T-cell (primary cell): ENCODE data around the gene NOD2. TPM values are rescaled to one million over a fixed set of nuclear protein-coding genes. Genes with fewer than 3 reads are reported as not detected.

Experiments used
- ATAC-seq, 4 experiments: fragments of 200-7000 bp in 3 of 4; fragments of 150-1000 bp in 1 of 4; cut with Tn5 transposase; replicated peaks in 1 of 4; 1 replicate in 3 of 4; 2 replicates in 1 of 4; pipeline ENCODE4 v1.10.0; 2021; ENCODE audit warnings: moderate library complexity in 3 of 4, mild to moderate bottlenecking in 2 of 4, moderate number of reproducible peaks in 1 of 4
- CTCF ChIA-PET, 2 donors: fragments of 300-600 bp; sonication (Branson Sonifier 250); formaldehyde crosslinking; loops; one replicate each; lab custom pipeline; 2022; ENCODE audit warnings: antibody characterized with exemption in 2 of 2; lab: Charles Lee
- POLR2A ChIA-PET, 2 donors: fragments of 300-600 bp; sonication (Branson Sonifier 250); formaldehyde crosslinking; loops; one replicate each; lab custom pipeline; 2022; ENCODE audit warnings: antibody characterized with exemption in 2 of 2; lab: Charles Lee
- DNase-seq, 35 experiments: peaks; one replicate each; pipeline versions ENCODE4 v3.0.0 to v3.0.0-alpha.2; 2013 to 2023
- H3K27ac ChIP-seq: one replicate; pipeline ENCODE4 v1.5.1; 2013; ENCODE audit warnings: low read length
- H3K27me3 ChIP-seq, 2 experiments: replicated peaks in 1 of 2; 1 replicate in 1 of 2; 2 replicates in 1 of 2; pipeline versions ENCODE4 v1.6.1 to v1.7.0; 2013; ENCODE audit warnings: low read length in 1 of 2, mixed read lengths in 1 of 2; ENCODE audit not compliant: control insufficient read depth in 2 of 2, insufficient read depth in 2 of 2; ENCODE audit errors: extremely low read depth in 1 of 2
- H3K36me3 ChIP-seq, 2 donors: 1 replicate in 1 of 2; 2 replicates in 1 of 2; pipeline versions ENCODE4 v1.6.1 to v1.7.0; 2013; ENCODE audit warnings: low read length in 1 of 2; ENCODE audit not compliant: control insufficient read depth in 2 of 2, insufficient read depth in 1 of 2; ENCODE audit errors: extremely low read depth in 1 of 2
- H3K4me1 ChIP-seq, 2 experiments: 1 replicate in 1 of 2; 2 replicates in 1 of 2; pipeline versions ENCODE4 v1.6.1 to v1.7.0; 2013; ENCODE audit warnings: low read length in 2 of 2, mixed read lengths in 1 of 2; ENCODE audit not compliant: insufficient read depth in 2 of 2, control insufficient read depth in 1 of 2; ENCODE audit errors: extremely low read depth in 1 of 2
- H3K4me3 ChIP-seq, 2 donors: 1 replicate in 1 of 2; 2 replicates in 1 of 2; pipeline versions ENCODE4 v1.5.1 to v1.7.0; 2013; ENCODE audit warnings: mild to moderate bottlenecking in 2 of 2, low read length in 1 of 2, moderate library complexity in 1 of 2; ENCODE audit not compliant: control insufficient read depth in 1 of 2; ENCODE audit errors: extremely low read depth in 1 of 2
- H3K9me3 ChIP-seq: 2 replicates; pipeline ENCODE4 v1.7.0; 2013
- H3K27ac Mint-ChIP-seq, 2 donors: one replicate each; pipeline ENCODE4 v1.8.0; 2020 to 2021; ENCODE audit warnings: mild to moderate bottlenecking in 2 of 2, mixed read lengths in 2 of 2
- H3K27me3 Mint-ChIP-seq, 2 donors: one replicate each; pipeline ENCODE4 v1.8.0; 2021 to 2022; ENCODE audit warnings: mixed read lengths in 2 of 2
- H3K36me3 Mint-ChIP-seq: one replicate; pipeline ENCODE4 v1.8.0; 2021; ENCODE audit warnings: mixed read lengths
- H3K4me1 Mint-ChIP-seq, 3 donors: one replicate each; pipeline ENCODE4 v1.8.0; 2020 to 2022; ENCODE audit warnings: mixed read lengths in 3 of 3, mild to moderate bottlenecking in 1 of 3
- H3K4me3 Mint-ChIP-seq, 3 donors: one replicate each; pipeline ENCODE4 v1.8.0; 2020 to 2022; ENCODE audit warnings: mild to moderate bottlenecking in 3 of 3, mixed read lengths in 3 of 3, moderate library complexity in 3 of 3
- H3K9me3 Mint-ChIP-seq, 3 donors: one replicate each; pipeline ENCODE4 v1.8.0; 2020 to 2022; ENCODE audit warnings: mixed read lengths in 3 of 3
- WGBS: methylation state at CpG from one replicate; pipeline ENCODE4 v1.1.5; 2013; ENCODE audit warnings: missing lambda C conversion rate; ENCODE audit not compliant: insufficient coverage; 5-methylcytosine and 5-hydroxymethylcytosine counted together
- total RNA-seq, 35 experiments: library from RNA in 6 of 35; stranded (reverse) in 6 of 35; fragments of 120-200 nt in 1 of 35; gene quantifications; one replicate each; pipeline versions ENCODE4 v1.2.1 to v1.2.4 and lab custom pipeline; 2013 to 2026

Gene NOD2
- total RNA-seq, 5 donors from 2014 or later (not counting 1 experiment from before 2014, with no cell fraction given): 2.4 to 7.6 (median 3.1) TPM

- H3K27me3 Mint-ChIP-seq: no peaks in the 10 kb centered on the region
- POLR2A ChIA-PET: interaction anchor here in 1 of 2 donors (0.6 to 1.1 kb wide), 2 partner anchors 10 to 42 kb away, joined by 3 read pairs; no protein-coding TSS in a partner anchor
- no peaks in the 10 kb centered on the region for H3K9me3 ChIP-seq
- peak overlapping the region in 1 of 2 donors; percentile 8 for H3K4me3 ChIP-seq
- 67% methylated on average over 1 of the region's 6 CpGs for WGBS
- peak overlapping the region; percentile 42 for H3K27ac ChIP-seq
- H3K9me3 Mint-ChIP-seq: no peaks in the 10 kb centered on the region
- peak overlapping the region; percentile 85 to 91 for H3K27ac Mint-ChIP-seq
- peaks cover 19 to 35% (median 26%) of the 10 kb centered on the region in 3 donors for H3K4me1 Mint-ChIP-seq
- H3K4me1 ChIP-seq: peaks cover 14 to 17% of the 10 kb centered on the region in 2 experiments
- peak overlapping the region in 1 of 3 donors; percentile 38 for H3K4me3 Mint-ChIP-seq
- H3K36me3 ChIP-seq: no peaks in the 10 kb centered on the region
- DNase-seq: peak in 14 of 35 experiments; percentile 16 to 44 (median 24)
- peaks cover 19% of the 10 kb centered on the region for H3K36me3 Mint-ChIP-seq
- ATAC-seq: peak; percentile 84 to 93 (median 89)
- CTCF ChIA-PET: interaction anchor here in 1 of 2 donors (0.9 kb wide), 1 partner anchor 565 kb away, joined by 3 read pairs; no protein-coding TSS in a partner anchor
- no peaks in the 10 kb centered on the region for H3K27me3 ChIP-seq
These were observed 38.0 kb downstream of the NOD2 start for GRCh38 chr16:50731130-50731988.

GRCh38 chr16:50731989-50732832 is 38.8 kb downstream of the NOD2 start:
- ChIA-PET CTCF (interaction anchor here in 1 of 2 donors (0.9 kb wide), 1 partner anchor 566 kb away, joined by 3 read pairs; no protein-coding TSS in a partner anchor), POLR2A (interaction anchor here in 1 of 2 donors (0.7 kb wide), 1 partner anchor 399 kb away, joined by 3 read pairs; no protein-coding TSS in a partner anchor)
- peaks cover 19% of the 10 kb centered on the region for H3K36me3 Mint-ChIP-seq
- 97% methylated on average over 7 of the region's 10 CpGs for WGBS
- H3K27ac ChIP-seq: peak overlapping the region; percentile 42
- H3K4me1 Mint-ChIP-seq: peaks cover 19 to 35% (median 30%) of the 10 kb centered on the region in 3 donors
- H3K36me3 ChIP-seq: no peaks in the 10 kb centered on the region
- DNase-seq (no peak), ATAC-seq (no peak)
- H3K9me3 Mint-ChIP-seq: no peaks in the 10 kb centered on the region
- peak overlapping the region in 1 of 3 donors; percentile 38 for H3K4me3 Mint-ChIP-seq
- no peaks in the 10 kb centered on the region for H3K9me3 ChIP-seq
- H3K27me3 Mint-ChIP-seq: no peaks in the 10 kb centered on the region
- H3K4me1 ChIP-seq: peaks cover 14 to 17% of the 10 kb centered on the region in 2 experiments
- H3K27ac Mint-ChIP-seq: peak overlapping the region; percentile 85 to 91
- H3K27me3 ChIP-seq: no peaks in the 10 kb centered on the region
- no peak overlapping the region for H3K4me3 ChIP-seq

DNA sequence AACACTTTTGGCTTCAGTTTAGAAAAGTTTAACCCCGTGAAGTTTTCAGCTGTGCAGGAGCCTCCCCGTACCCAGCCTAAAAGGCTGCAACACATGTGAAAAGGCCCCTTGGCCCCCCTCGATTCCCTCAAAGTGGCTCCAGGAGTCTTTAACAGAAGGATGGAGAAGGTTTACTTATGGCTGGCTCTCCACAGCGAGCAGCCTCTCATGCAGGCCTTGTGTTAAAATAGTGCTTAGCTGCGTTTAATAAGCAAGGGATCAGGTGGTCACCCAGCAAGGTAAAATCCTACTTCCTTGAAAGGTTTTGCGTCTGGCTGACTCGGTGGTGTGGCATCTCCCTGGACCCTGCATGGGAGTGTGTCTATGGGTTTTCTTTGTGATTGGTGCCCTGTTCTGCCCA is 40.1 kb downstream of the NOD2 start:
- CTCF ChIA-PET: interaction anchor here in 1 of 2 donors (0.9 kb wide), 1 partner anchor 73 kb away, joined by 3 read pairs; no protein-coding TSS in a partner anchor
- H3K4me1 Mint-ChIP-seq: peaks cover 19 to 35% (median 33%) of the 10 kb centered on the region in 3 donors
- WGBS: 93% methylated on average over 7 of the region's 7 CpGs

DNA sequence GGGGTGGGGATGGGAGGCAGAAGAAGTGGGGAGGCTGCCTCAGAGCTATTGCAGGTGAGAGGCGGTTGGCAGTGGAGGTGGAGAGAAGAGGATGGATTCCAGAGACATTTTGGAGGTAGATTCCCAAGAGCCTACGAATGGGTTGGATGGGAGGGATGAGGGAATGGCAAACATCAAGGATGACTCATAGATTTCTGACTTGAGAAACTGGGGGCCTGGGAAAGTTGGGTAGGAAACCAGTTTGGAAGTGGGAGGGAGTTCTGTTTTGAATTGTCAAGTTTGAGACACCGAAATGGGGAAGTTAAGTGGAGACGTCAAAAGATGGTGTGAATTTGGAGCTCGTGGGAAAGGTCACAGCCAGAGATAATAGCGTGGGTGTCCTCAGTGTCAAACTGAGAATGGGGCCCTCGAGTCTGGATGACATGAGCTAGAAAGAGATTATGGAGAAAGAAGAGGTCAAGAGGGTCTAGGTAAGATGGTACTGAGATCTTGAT is 42.3 kb downstream of the NOD2 start:
- Histone ChIP-seq H3K9me3 (no peaks in the 10 kb centered on the region), H3K27ac (no peak overlapping the region), H3K4me3 (no peak overlapping the region), H3K36me3 (no peaks in the 10 kb centered on the region), H3K27me3 (no peaks in the 10 kb centered on the region), H3K4me1 (peaks cover 12 to 17% of the 10 kb centered on the region in 2 experiments)
- Mint-ChIP-seq H3K36me3 (peaks cover 16% of the 10 kb centered on the region), H3K4me1 (peaks cover 18 to 47% (median 36%) of the 10 kb centered on the region in 3 donors), H3K9me3 (no peaks in the 10 kb centered on the region), H3K27me3 (no peaks in the 10 kb centered on the region), H3K4me3 (no peak overlapping the region), H3K27ac (peak overlapping the region in 1 of 2 donors; percentile 62)
- ATAC-seq (no peak), DNase-seq (no peak)
- 36% methylated on average over 7 of the region's 7 CpGs for WGBS
- ChIA-PET CTCF (interaction anchor here (0.5 to 1.1 kb wide), 4 partner anchors 9 to 453 kb away, joined by 3 to 5 read pairs (median 3); no protein-coding TSS in a partner anchor), POLR2A (interaction anchor here in 1 of 2 donors (0.6 kb wide), 1 partner anchor 104 kb away, joined by 3 read pairs; no protein-coding TSS in a partner anchor)

More for the DNA sequence above, 40.1 kb downstream of the NOD2 start:
- Mint-ChIP-seq H3K4me3 (no peak overlapping the region), H3K9me3 (no peaks in the 10 kb centered on the region), H3K27ac (no peak overlapping the region), H3K27me3 (no peaks in the 10 kb centered on the region), H3K36me3 (peaks cover 19% of the 10 kb centered on the region)
- no peak for ATAC-seq
- POLR2A ChIA-PET: no interaction called here
- Histone ChIP-seq H3K27ac (no peak overlapping the region), H3K36me3 (no peaks in the 10 kb centered on the region), H3K27me3 (no peaks in the 10 kb centered on the region), H3K4me1 (peaks cover 14 to 17% of the 10 kb centered on the region in 2 experiments), H3K9me3 (no peaks in the 10 kb centered on the region), H3K4me3 (no peak overlapping the region)
- DNase-seq: no peak

- H3K36me3 ChIP-seq: no peaks in the 10 kb centered on the region
- DNase-seq (no peak), ATAC-seq (no peak)
- H3K9me3 Mint-ChIP-seq: no peaks in the 10 kb centered on the region
- no peak overlapping the region for H3K4me3 Mint-ChIP-seq
- H3K36me3 Mint-ChIP-seq: peaks cover 16% of the 10 kb centered on the region
- H3K4me1 ChIP-seq: peaks cover 11 to 14% of the 10 kb centered on the region in 2 experiments
- H3K27me3 ChIP-seq: no peaks in the 10 kb centered on the region
- no peak overlapping the region for H3K27ac ChIP-seq
- no peaks in the 10 kb centered on the region for H3K27me3 Mint-ChIP-seq
- H3K27ac Mint-ChIP-seq: no peak overlapping the region
- H3K9me3 ChIP-seq: no peaks in the 10 kb centered on the region
- WGBS: 94% methylated on average over 7 of the region's 9 CpGs
- no peak overlapping the region for H3K4me3 ChIP-seq
- ChIA-PET POLR2A (interaction anchor here (0.5 to 0.6 kb wide), 3 partner anchors 37 to 105 kb away, joined by 3 to 6 read pairs (median 3); no protein-coding TSS in a partner anchor), CTCF (interaction anchor here in 1 of 2 donors (0.6 to 1.1 kb wide), 2 partner anchors 8 to 70 kb away, joined by 3 to 5 read pairs; no protein-coding TSS in a partner anchor)
- H3K4me1 Mint-ChIP-seq: peaks cover 19 to 48% (median 36%) of the 10 kb centered on the region in 3 donors
These were observed 43.0 kb downstream of the NOD2 start for GRCh38 chr16:50736448-50736847.
